Activated naive CD4-positive, alpha-beta T cell treated with anti-CD3 and anti-CD28 coated beads, Interleukin-2, amount 50 U/mL, for 72 hours (primary cell): ENCODE results near the gene PPP1R2B. TPM values are rescaled to one million over a fixed set of nuclear protein-coding genes. Genes with fewer than 3 reads are reported as not detected.
"Not testable (repeated sequence)": the region's sequence is repeated elsewhere in the genome, so short reads cannot be mapped to it uniquely, and the experiment has no call there.

Experiments
- ATAC-seq, 2 donors: fragments of 150-1000 bp; cut with Tn5 transposase; 2 replicates each; pipeline ENCODE4 v1.10.0; 2021; ENCODE audit warnings: mild to moderate bottlenecking in 2 of 2, moderate library complexity in 2 of 2
- DNase-seq, 2 donors: peaks; one replicate each; pipeline ENCODE4 v3.0.0; 2021 to 2022; ENCODE audit warnings: low spot score in 2 of 2
- H3K27ac Mint-ChIP-seq, 2 donors: one replicate each; pipeline ENCODE4 v1.8.0; 2022; ENCODE audit warnings: mild to moderate bottlenecking in 2 of 2, mixed read lengths in 2 of 2
- H3K36me3 Mint-ChIP-seq, 2 donors: one replicate each; pipeline ENCODE4 v1.8.0; 2022; ENCODE audit warnings: mixed read lengths in 2 of 2
- H3K9me3 Mint-ChIP-seq, 2 donors: one replicate each; pipeline ENCODE4 v1.8.0; 2022; ENCODE audit warnings: mixed read lengths in 2 of 2
- total RNA-seq, 2 donors: library from RNA; stranded (reverse); gene quantifications; one replicate each; pipeline ENCODE4 v1.2.3, GENCODE V29; 2022

The PPP1R2B gene
- total RNA-seq, 2 donors from 2014 or later, result 0.57 to 0.72 TPM

DNA sequence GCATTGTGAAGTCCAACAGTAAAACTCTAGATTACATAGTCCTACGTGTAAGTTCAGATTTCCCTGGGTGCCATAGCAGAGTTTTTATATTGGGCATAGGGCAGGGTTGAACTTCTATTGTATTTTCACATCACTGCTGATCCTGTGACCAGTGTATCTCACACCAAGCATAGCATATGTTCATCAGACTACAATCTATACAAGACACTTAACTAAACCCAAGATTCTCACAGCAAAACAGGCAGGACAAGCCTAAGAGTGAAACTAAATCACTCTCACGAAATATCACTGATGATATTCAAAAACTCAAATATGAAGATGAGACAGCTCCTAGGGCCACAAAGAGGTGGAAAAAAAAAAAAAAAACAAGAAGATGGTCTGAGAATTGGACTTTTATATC, 3.2 kb upstream of the PPP1R2B start:
- no peak overlapping the region for H3K27ac Mint-ChIP-seq
- H3K9me3 Mint-ChIP-seq, result peaks cover 16 to 20% of the 10 kb centered on the region in 2 donors

DNA sequence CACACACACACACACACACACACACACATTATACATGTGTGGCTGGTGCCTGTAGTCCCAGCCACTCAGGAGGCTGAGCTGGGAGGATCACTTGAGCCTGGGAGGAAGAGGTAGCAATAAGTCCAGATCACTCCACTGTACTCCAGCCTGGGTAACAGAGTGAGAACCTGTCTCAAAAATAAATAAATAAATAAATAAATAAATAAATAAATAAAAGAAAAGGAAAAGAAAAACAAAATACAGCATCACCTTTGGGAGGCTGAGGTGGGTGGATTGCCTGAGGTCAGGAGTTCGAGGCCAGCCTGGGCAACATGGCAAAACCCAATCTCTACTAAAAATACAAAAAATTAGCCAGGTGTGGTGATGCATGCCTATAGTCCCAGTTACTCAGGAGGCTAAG, 1.6 kb upstream of the PPP1R2B start:
- H3K27ac Mint-ChIP-seq, DNase-seq, ATAC-seq: not testable (repeated sequence)
- Mint-ChIP-seq H3K9me3 (peaks cover 16 to 20% of the 10 kb centered on the region in 2 donors), H3K36me3 (peaks cover 21 to 49% of the 10 kb centered on the region in 2 donors)

More for the DNA sequence above, 3.2 kb upstream of the PPP1R2B start:
- DNase-seq, result no peak
- no peak for ATAC-seq
- peaks cover 21 to 40% of the 10 kb centered on the region in 2 donors for H3K36me3 Mint-ChIP-seq

DNA sequence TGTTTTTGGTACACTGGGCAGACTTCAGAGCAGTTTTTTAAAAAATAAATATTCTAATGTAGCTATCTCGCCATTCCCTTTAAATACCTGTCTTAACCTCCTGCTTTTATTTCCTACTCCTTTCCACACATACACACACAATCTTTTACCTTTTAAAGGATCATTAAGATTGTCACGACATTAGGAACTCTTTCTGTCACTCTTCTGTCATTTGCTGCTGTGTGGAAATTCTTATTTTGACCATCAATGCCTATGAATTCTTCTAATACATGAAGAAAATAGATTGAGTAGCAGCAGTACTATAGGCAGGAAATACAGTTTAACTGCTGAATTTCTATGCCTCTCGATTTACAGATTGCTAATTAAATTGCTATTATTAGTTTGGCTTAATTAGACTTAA, 1.8 kb downstream of the PPP1R2B start:
- ATAC-seq (no peak), DNase-seq (no peak)
- Mint-ChIP-seq H3K27ac (no peak overlapping the region), H3K36me3 (peaks cover 21 to 70% of the 10 kb centered on the region in 2 donors), H3K9me3 (peaks cover 25 to 32% of the 10 kb centered on the region in 2 donors)

DNA sequence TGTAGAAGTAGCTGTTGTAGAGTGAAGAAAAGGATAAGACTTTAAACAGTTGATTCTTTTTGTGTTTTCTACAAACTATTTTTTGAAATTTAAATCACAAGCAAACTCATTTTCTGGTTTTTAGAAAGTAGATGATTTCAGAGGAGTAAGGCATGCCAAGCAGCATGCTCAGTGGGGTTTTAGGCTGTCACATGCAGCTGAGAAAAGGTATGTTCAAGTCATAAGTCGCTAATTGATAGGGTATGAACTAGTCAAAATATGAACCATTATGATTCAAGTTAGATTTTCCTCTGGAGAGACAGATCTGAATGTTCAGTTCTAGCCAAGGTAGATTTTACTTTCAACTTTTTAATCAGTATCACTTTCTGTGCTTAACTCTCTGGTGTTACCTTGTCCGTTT, 3.0 kb downstream of the PPP1R2B start:
- not testable (repeated sequence) for DNase-seq, H3K27ac Mint-ChIP-seq
- H3K9me3 Mint-ChIP-seq, result peaks cover 20 to 26% of the 10 kb centered on the region in 2 donors
- peaks cover 13 to 58% of the 10 kb centered on the region in 2 donors for H3K36me3 Mint-ChIP-seq
- ATAC-seq, result peak; percentile 46 to 99

DNA sequence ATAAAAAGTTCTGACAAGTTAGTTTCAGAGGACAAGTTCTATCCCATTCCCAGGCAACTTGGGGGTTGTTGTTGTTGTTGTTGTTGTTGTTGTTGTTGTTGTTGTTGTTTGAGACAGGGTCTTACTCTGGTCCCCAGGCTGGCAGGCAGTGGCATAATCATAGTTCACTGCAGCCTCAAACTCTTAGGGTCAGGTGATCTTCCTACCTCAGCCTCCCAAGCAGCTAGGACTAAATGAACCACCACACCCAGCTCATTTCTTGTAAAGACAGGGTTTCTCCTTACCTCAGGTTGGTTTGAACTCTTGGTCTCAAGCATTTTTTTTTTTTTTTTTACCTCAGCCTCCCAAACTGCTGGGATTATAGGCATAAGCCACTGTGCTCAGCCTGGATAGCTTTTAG, 15.3 kb downstream of the PPP1R2B start:
- Mint-ChIP-seq H3K27ac (no peak overlapping the region), H3K36me3 (peaks cover 10 to 11% of the 10 kb centered on the region in 2 donors), H3K9me3 (peaks cover 3 to 15% of the 10 kb centered on the region in 2 donors)
- DNase-seq (no peak), ATAC-seq (no peak)

DNA sequence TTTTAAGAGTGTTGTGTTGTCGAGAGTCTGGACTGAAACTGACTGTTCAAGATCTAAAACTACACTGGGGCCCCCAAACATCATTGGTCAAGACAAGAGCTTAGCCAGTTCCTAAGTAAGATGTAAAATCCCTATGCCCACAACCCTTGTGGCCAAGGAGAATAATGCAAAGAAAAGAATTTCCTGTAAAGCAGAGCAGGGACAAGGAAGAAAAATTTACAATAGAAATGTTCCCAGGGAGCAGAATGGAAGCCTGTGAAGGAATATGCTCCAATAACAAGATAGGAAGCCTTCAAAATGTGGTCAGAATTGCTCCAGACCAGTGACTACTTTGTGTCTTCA, 20.4 kb downstream of the PPP1R2B start:
- H3K36me3 Mint-ChIP-seq, result peaks cover 17 to 24% of the 10 kb centered on the region in 2 donors
- peaks cover 4 to 31% of the 10 kb centered on the region in 2 donors for H3K9me3 Mint-ChIP-seq
- no peak overlapping the region for H3K27ac Mint-ChIP-seq
- no peak for DNase-seq
- no peak for ATAC-seq

DNA sequence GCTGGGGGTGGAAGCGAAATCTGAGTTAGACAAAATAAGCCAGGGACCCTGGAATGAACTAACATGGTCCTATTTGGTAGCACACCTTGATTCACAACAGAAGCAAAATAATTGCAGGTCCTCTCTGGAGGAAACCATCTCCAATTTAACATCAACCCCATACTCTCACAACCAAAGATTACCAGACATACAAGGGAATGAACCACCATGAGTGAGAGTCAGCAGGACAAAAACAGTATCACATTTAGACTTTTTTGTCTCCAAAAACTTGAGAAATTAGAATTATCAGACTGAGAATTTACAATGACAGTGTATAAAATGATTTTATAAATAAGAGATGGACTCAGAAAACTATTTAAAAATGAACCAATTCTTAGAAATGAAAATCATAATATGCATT, 21.1 kb downstream of the PPP1R2B start:
- no peak for ATAC-seq
- DNase-seq, result no peak
- Mint-ChIP-seq H3K9me3 (peaks cover 4 to 31% of the 10 kb centered on the region in 2 donors), H3K36me3 (peaks cover 17 to 24% of the 10 kb centered on the region in 2 donors), H3K27ac (no peak overlapping the region)

DNA sequence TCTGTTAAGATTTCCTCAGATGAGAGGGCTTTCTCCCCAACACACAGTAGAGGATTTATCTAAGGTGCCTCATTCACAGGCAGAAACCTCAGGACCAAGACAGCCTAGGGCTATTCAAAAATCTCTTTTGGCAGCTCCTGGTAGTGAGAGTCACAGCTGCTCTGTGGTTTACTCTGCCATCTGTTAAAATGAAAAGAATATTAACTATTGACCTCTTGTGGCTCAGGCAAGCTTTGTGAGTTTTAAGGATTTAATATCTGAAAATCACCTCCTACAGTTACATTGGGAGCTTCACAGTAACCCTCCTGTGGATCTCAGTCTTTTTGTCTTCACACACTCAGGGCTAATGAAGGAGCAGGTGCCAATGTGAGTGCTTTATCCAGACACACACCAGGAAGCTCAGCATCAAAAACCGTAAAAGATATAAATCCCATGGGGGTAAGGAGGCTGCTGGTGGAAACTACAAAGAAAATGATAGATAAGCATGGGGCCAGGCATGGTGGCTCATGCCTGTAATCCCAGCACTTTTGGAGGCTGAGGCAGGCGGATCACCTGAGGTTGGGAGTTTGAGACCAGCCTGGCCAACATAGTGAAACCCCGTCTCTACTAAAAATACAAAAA, 29.7 kb downstream of the PPP1R2B start:
- H3K27ac Mint-ChIP-seq, result no peak overlapping the region
- DNase-seq (no peak), ATAC-seq (no peak)
- H3K9me3 Mint-ChIP-seq, result peaks cover 0 to 9% of the 10 kb centered on the region in 2 donors
- H3K36me3 Mint-ChIP-seq, result peaks cover 0 to 6% of the 10 kb centered on the region in 2 donors

DNA sequence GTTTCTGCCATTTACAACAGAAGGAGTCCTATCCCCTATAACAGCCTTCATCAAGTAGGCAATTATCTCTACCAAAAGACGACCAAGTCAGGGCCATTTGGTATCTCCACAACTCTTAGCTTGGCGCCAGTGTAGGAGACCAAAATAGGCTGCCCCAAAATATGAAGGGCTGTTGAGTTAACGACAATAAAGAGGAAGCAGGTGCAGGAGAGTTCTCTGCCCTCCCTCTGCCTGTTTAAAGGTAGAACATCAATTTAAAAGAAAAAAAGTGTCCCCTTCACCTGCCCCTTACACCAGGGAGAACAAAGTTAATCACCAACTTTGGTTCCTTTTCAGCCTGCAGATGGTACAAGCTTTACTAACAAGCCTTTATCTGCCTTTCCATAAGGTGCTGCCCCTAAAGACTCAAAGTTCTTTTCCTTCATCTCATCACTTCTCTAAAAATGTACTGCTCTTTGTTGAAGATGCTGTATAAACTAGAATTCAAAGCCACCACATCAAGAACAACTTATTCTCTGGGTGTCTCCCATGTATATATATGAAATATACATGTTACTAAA, 33.3 kb downstream of the PPP1R2B start:
- DNase-seq, result no peak
- Mint-ChIP-seq H3K27ac (no peak overlapping the region), H3K36me3 (peaks cover 0 to 14% of the 10 kb centered on the region in 2 donors), H3K9me3 (peaks cover 0 to 15% of the 10 kb centered on the region in 2 donors)
- no peak for ATAC-seq

DNA sequence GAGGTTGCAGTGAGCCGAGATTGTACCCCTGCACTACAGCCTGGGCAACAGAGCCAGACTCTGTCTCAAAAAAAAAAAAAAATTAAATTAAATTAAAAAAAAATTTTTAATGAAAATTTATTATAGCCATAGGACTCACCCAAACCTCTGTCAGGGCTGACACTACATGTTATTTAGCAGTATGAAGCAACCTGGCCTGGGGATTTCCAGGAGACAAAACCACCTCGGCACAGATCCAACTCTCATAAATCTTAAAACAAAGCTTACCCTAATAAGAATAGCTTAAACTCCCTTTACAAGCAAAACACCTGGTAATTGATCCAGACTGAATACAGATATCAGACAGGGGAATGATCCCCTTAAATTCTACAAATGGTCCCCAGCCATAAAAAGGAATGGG, 38.4 kb downstream of the PPP1R2B start:
- Mint-ChIP-seq H3K27ac (peak overlapping the region in 1 of 2 donors; percentile 1), H3K36me3 (peaks cover 0 to 12% of the 10 kb centered on the region in 2 donors), H3K9me3 (peaks cover 0 to 7% of the 10 kb centered on the region in 2 donors)
- ATAC-seq (no peak), DNase-seq (no peak)

DNA sequence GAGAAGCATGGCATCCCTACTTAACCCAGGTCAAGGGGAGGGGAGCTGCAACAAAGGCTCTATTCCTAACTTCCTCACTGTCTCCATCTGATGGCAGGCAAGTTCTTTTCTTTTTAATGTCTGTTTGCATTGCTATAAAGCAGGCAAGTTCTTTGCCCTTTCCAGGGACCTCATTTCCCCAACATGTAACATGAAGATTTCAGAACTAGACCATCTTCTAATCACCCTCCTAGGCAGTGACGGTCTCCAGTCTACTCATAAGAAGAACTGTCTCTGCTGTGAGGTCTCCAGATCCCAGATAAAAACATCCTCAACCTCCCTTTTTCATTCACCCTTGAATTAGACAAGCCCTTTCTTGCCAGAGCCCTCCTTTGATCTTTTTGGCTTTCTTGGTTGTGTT, 42.1 kb downstream of the PPP1R2B start:
- peaks cover 5 to 15% of the 10 kb centered on the region in 2 donors for H3K36me3 Mint-ChIP-seq
- peaks cover 0 to 4% of the 10 kb centered on the region in 2 donors for H3K9me3 Mint-ChIP-seq
- ATAC-seq, result peak; percentile 72 to 79
- peak overlapping the region; percentile 77 to 88 for H3K27ac Mint-ChIP-seq
- no peak for DNase-seq

DNA sequence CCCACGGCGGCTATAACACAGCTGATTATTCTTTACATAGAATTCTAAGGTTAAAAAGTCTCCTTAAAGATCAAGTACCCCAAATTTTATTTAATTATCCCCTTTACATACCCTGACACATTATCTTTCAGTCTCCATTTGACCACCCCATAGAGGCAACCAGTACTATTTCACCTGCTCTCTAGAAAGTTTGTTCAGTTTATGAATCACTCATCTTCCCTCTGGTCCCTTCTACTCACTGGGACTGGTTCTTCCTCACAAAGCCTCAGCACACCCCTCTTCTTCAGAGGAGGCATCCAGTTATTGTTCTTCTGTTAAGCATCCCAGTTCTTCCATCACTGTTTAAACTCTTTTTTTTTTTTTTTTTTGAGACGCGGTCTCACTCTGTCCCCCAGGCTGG, 42.8 kb downstream of the PPP1R2B start:
- H3K9me3 Mint-ChIP-seq, result peaks cover 0 to 4% of the 10 kb centered on the region in 2 donors
- peak overlapping the region; percentile 77 to 88 for H3K27ac Mint-ChIP-seq
- peaks cover 5 to 15% of the 10 kb centered on the region in 2 donors for H3K36me3 Mint-ChIP-seq
- ATAC-seq, result peak; percentile 69 to 77
- no peak for DNase-seq

DNA sequence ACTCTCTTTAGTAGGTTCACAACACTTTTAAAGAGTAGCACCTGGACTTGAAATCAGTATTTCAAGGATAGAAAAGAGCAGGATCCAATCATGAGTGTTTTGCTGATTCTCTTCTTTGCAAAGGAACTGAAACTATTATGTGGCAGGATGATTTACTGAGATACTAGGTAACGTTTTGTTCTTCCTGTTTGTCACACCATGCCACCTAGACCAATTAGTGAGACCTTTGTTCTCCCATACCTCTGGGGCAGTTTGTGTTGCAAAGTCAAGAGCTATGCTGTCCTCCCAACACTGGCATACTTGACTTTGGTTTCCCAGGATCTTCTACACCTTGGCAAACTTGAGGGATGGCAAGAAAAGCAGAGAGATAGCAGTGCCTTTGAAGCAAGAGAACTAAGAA, 43.4 kb downstream of the PPP1R2B start:
- DNase-seq, result no peak
- peak; percentile 25 to 52 for ATAC-seq
- peaks cover 0 to 4% of the 10 kb centered on the region in 2 donors for H3K9me3 Mint-ChIP-seq
- peaks cover 5 to 15% of the 10 kb centered on the region in 2 donors for H3K36me3 Mint-ChIP-seq
- peak overlapping the region; percentile 77 to 88 for H3K27ac Mint-ChIP-seq

DNA sequence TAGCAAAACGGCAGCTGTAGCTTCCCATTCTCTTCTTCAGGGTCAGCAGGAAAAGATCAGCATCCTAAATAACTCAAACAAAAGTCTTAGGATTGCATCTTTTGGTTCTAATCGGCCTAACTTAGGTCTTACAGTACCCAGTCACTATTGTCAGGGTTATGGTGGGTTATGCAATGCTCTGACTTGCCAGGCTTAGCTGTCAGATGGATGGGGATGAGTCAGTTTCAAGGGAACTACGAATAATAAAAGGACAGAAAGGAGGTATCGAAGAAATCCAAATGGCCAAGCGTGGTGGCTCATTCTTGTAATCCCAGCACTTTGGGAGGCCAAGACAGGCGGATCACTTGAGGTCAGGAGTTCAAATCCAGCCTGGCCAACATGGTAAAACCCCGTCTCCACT, 46.5 kb downstream of the PPP1R2B start:
- Mint-ChIP-seq H3K9me3 (peaks cover 0 to 11% of the 10 kb centered on the region in 2 donors), H3K36me3 (peaks cover 9 to 30% of the 10 kb centered on the region in 2 donors), H3K27ac (no peak overlapping the region)
- ATAC-seq, result no peak
- no peak for DNase-seq

Other genes starting within 250 kb of the PPP1R2B start
- gene TIMD4, start 112.9 kb downstream of the PPP1R2B start, total RNA-seq, result 10 to 100 TPM in 1 of 2 donors, 1 to 10 TPM in 1; 8.4 to 12.3 TPM
- gene HAVCR1, start 208.8 kb downstream of the PPP1R2B start, total RNA-seq, result under 1 TPM; 0.72 to 0.96 TPM